ENCODE results near the gene ADH6. TPM values are rescaled to one million over a fixed set of nuclear protein-coding genes. Genes with fewer than 3 reads are reported as not detected.
"Not testable (repeated sequence)": the region's sequence is repeated elsewhere in the genome, so short reads cannot be mapped to it uniquely, and the experiment has no call there.

The ADH6 gene
- total RNA-seq, 1 donor from 2014 or later = not detected

- not testable (repeated sequence) for DNase-seq
These were observed 29.1 kb downstream of the ADH6 start for GRCh38 chr4:99189900-99190299.

GRCh38 chr4:99186029-99186428, 33.0 kb downstream of the ADH6 start:
- no peak for DNase-seq

- DNase-seq = no peak
These were observed 33.5 kb downstream of the ADH6 start for GRCh38 chr4:99185581-99185980.

DNA sequence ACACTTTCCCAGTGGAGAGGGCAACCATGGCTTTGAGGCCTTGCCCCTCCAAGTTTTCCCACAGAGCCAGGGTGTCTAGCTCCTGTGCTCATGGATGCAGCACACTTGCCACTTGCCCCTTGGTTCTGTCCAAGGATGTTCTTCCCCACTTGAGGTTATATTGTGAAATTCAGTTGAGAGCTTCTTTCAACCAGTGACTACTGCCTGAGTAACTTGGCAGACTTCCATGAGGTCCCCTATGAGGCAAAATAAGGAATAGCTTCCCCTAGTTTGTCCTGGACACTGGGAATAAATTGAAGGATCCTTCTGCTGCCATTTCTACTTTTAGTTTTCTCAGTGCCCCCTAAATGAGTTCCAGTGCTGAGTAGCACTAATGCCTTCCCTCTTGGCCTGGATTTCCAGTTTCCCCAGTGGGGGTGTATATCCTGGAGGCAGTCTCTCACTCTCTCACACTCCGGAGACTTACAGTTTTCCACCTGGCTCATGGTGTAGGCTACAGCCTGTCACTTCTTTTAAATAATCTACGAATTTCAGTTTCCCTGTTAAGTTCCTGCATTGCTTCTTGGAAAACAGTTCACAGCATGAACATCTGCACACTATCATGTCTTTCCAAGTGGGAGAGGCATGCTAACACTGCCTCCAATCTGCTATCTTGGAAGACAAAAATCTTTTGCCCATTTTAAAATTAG, 38.5 kb downstream of the ADH6 start:
- DNase-seq = no peak

DNA sequence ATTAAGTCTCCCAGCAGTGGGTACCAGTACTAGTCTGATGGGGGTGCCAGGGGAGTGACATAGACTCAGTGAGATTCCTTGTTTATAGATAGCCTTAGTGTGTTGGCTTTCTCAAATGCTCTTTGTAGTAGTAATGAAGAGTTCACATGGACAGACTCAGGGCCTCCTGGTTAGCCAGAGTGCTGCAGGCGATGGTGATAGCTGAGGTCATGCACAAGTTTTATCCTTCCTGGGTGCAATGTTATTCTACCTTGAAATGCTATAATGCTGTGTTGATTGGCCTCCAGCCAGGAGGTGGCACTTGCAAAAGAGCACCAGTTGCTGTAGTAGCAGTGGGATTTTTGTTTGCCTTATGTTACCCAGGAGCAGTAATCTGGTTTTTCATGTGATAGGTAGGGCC, 39.4 kb downstream of the ADH6 start:
- no peak for DNase-seq

DNA sequence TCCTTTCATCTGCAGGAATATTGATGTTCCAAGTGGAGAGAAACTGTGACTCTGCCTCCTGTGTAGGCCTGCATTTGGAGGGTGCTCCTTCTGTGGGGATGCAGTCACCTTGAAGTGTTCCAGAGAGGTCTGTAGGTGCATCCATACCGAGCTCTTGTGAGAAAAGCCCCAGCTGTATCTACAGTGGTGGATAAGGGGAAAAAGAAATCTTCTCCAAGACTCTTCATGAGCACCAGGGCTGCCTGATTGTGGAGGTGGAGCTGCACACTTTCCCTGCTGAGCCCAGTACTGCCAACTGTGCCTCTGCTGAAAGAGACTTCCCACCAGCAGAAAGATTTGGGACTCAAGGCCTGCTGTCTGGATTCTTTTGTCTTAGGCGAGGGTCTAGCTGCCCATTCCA, 39.9 kb downstream of the ADH6 start:
- no peak for DNase-seq

DNA sequence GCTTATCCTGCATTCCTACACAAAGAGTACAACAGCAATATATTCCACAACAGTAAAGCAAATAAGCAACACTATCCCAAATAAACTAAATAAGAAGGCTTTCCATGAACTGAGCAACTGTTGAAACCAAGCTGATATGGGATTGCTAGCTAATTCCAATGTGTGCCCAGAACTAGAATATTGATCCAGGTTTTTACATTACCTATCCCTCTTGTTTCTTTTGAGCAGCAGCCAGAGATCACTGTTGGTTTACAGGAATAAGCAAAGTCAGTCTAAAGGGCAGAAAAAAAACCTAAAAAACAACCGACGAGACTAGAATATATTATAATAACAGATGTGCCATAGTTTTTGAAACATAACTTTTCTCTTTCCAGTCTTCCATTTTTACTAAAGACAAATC, 52.5 kb downstream of the ADH6 start:
- DNase-seq = no peak

DNA sequence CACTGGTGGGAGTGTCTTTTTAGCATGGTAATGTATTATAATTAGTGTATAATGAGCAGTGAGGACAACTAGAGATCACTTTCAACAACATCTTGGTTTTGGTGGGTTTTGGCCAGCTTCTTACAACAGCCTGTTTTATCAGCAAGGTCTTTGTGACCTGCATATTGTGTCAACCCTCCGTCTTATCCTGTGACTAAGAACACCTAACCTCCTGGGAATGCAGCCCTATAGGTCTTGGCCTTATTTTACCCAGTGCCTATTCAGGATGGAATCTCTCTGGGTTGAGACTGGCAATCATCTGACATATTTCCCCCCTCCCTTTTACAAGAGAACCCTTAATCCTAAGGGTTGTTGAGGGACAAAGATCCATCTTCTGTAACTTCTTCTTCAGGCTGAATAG, 53.1 kb downstream of the ADH6 start:
- no peak for DNase-seq

DNA sequence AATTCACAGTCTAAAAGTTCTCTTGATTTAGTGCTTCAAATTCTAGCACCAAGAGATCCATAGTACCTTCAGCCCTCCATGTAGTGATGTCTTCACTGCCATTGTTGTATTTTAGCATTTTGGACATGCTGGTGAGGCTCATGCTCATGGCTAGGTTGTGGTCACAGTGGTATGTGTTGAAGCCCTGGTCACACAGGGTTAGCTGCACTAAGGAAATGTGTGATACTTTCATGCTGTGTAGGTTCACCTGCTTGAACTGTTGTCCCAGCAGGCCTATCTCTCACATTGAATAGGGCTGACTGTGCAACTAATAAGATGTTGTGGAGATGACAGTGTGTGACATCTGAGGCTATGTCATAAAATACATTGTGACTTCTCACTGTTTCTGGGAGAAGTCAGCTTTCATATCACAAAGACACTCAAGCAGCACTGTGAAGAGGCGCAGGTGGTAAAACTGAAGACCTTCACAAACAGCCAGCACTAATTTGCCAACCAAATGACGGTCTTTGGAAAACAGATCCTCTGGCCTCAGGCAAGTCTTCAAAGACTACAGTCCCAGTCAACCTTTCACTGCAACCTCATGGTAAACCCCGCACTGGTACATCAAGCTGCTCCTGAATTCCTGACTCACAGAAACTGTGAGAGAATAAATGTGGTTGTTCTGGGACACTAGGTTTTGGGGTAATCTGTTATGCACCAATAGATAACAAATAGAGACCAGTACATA, 57.5 kb downstream of the ADH6 start:
- no peak for DNase-seq

DNA sequence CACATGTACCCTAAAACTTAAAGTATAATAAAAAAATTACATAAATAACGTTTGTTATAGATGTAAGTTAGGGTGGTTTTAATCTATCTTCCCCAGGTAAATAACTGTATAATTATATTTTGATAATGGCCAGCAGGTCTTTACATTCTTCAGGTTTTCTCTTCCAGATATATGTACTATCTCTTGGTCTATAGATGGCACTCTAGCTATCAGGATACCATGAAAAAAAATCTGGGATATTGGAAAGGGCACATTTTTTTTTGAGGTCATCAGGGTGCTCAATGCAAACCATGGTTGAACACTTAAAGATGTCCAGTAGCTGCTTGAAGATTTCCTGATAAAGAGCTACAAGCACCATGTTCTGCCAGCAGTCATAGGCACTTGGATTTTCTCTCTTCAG, 59.3 kb downstream of the ADH6 start:
- DNase-seq = no peak

DNA sequence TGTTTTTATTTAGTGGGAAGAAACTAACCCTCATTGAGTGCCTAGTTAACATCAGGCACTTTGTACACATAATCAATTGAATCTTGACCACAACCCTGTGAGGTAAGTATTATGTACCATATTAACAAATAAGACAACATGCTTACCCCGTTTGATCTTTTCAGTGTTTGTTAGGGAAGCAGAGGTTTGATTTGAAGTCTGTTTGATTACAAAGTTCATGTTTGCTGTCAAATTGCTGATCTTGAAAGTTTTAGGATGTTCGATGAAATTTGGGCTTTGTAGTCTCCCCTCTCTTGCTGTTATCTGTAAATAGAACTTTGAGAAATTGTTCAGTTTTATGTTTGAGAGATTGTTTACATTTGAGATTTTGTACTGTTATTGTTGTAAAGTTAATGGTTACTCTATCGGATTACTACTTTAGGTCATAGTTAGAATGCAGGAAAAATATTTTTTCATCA, 61.5 kb downstream of the ADH6 start:
- DNase-seq = no peak

DNA sequence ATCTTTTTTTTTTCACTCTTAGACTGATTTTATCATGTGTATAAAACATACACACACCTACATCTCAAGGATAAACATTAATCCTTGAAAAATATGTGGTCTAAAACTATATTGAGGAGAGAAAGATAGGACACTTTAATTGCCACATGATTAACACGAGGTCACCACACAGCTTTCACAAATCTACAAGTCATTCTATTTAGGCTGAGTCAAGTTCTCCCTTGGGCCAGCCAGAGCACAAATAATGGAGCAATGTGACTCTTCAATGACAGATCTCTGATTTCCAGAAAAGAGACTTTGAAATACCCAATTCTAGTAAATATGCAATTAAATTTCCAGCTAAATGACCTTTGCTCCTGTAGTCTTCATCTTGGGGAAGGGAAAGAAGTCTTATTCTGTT, 62.1 kb downstream of the ADH6 start:
- no peak for DNase-seq

DNA sequence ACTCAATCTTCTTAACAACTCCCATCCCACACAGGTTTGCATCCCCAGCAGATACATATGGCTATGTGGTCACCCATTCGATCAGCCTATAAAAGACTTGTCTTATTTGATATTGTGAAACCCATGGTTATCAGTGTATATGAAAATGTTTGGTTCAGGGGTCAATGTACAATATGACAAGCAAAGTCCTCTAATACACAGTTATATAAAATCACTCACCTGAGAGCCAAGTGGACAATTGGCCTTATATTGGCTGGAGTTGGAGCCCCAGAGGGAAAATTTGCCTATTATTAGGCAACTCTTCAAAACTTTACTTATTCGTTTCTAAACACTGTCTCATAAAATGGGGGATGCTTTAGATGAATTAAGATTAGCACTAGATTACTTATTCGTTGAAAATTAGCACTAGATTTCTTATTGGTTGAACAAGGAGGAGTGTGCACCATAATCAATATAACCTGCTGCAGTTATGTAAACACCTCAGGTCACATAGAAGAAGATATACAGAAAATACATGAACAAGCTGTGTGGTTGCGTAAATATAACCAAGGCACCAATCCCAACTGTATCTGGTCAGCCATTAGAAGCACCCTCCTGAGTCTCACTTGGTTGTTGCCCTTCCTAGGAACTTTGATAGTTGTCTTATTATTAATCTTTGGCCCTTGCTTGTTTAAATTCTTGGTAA, 64.2 kb downstream of the ADH6 start:
- no peak for DNase-seq

Other genes starting within 250 kb of the ADH6 start
- 24.7 and 37.3 TPM in 2 replicates for gene METAP1, start 223.5 kb downstream of the ADH6 start, total RNA-seq
- gene ADH5, start 130.5 kb downstream of the ADH6 start, total RNA-seq = 69.8 and 77.2 TPM in 2 replicates
- gene ADH4, start 74.9 kb downstream of the ADH6 start, total RNA-seq = not detected in 2 replicates
- not detected in 2 replicates for gene ADH1A, start 71.7 kb upstream of the ADH6 start, total RNA-seq
- not detected in 2 replicates for gene ADH1B, start 102.2 kb upstream of the ADH6 start, total RNA-seq
- gene ADH1C, start 133.5 kb upstream of the ADH6 start, total RNA-seq = not detected in 2 replicates
- gene ADH7, start 216.1 kb upstream of the ADH6 start, total RNA-seq = not detected in 2 replicates